Adipocyte (in vitro differentiated cells): ENCODE measurements around the gene ST6GALNAC2.

Source experiments
- DNase-seq: peaks from one replicate; pipeline ENCODE4 v3.0.0-alpha.2; 2015; ENCODE audit warnings: low read depth
- H3K27me3 ChIP-seq: replicated peaks from 2 replicates; pipeline ENCODE4 v1.7.0; 2013; ENCODE audit warnings: mild to moderate bottlenecking, low read length, moderate library complexity; ENCODE audit not compliant: control insufficient read depth, insufficient read depth
- H3K36me3 ChIP-seq: 2 replicates; pipeline ENCODE4 v1.7.0; 2013; ENCODE audit warnings: low read length, mild to moderate bottlenecking, moderate library complexity; ENCODE audit not compliant: control insufficient read depth, insufficient read depth, severe bottlenecking
- H3K4me1 ChIP-seq: 2 replicates; pipeline ENCODE4 v1.7.0; 2013; ENCODE audit warnings: mild to moderate bottlenecking, low read length, moderate library complexity; ENCODE audit not compliant: control insufficient read depth, insufficient read depth
- H3K4me3 ChIP-seq: 2 replicates; pipeline ENCODE4 v1.7.0; 2013; ENCODE audit warnings: mild to moderate bottlenecking, low read length, moderate library complexity
- H3K9ac ChIP-seq: 2 replicates; pipeline ENCODE4 v1.7.0; 2013; ENCODE audit warnings: mild to moderate bottlenecking, low read length, moderate library complexity
- H3K9me3 ChIP-seq: 2 replicates; pipeline ENCODE4 v1.7.0; 2013; ENCODE audit warnings: mild to moderate bottlenecking, low read length, moderate library complexity; ENCODE audit not compliant: control insufficient read depth

Gene ST6GALNAC2

DNA sequence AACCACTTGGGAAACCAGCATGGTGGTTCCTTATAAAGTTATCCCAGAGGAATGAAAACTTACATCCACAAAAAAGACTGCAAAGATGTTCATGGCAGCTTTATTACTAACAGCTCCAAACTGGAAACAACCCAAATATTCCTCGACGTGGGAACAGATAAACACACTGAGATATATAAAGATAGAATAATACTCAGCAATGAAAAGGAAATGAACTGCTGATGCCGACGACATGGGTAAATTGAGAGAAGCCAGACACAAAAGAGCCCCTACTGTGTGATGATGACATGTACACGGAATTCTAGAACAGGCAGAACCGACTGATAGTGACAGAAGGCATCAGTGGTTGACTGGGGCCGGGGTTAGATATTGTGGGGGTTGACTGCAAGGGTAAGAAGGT, 36.1 kb downstream of the ST6GALNAC2 start:
- H3K36me3 ChIP-seq: no peaks in the 10 kb centered on the region
- H3K9ac ChIP-seq: no peak overlapping the region
- H3K27me3 ChIP-seq: no peaks in the 10 kb centered on the region
- no peaks in the 10 kb centered on the region for H3K9me3 ChIP-seq
- no peak overlapping the region for H3K4me3 ChIP-seq
- peaks cover 55% of the 10 kb centered on the region for H3K4me1 ChIP-seq
- DNase-seq: no peak

DNA sequence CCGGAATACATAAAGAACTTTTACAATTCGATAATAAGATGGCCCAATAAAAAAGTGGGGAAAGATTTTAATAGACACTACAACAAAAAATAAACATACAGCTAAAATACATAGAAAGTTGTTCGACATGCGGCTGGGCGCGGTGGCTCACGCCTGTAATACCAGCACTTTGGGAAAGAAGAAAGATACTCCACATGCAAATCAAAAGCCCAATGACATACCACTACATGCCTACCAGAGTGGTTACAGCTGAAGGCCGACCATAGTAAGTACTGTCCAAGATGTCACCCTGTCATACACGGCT, 36.5 kb downstream of the ST6GALNAC2 start:
- no peaks in the 10 kb centered on the region for H3K9me3 ChIP-seq
- no peaks in the 10 kb centered on the region for H3K36me3 ChIP-seq
- no peak overlapping the region for H3K4me3 ChIP-seq
- peaks cover 55% of the 10 kb centered on the region for H3K4me1 ChIP-seq
- H3K9ac ChIP-seq: no peak overlapping the region
- DNase-seq: no peak
- no peaks in the 10 kb centered on the region for H3K27me3 ChIP-seq

DNA sequence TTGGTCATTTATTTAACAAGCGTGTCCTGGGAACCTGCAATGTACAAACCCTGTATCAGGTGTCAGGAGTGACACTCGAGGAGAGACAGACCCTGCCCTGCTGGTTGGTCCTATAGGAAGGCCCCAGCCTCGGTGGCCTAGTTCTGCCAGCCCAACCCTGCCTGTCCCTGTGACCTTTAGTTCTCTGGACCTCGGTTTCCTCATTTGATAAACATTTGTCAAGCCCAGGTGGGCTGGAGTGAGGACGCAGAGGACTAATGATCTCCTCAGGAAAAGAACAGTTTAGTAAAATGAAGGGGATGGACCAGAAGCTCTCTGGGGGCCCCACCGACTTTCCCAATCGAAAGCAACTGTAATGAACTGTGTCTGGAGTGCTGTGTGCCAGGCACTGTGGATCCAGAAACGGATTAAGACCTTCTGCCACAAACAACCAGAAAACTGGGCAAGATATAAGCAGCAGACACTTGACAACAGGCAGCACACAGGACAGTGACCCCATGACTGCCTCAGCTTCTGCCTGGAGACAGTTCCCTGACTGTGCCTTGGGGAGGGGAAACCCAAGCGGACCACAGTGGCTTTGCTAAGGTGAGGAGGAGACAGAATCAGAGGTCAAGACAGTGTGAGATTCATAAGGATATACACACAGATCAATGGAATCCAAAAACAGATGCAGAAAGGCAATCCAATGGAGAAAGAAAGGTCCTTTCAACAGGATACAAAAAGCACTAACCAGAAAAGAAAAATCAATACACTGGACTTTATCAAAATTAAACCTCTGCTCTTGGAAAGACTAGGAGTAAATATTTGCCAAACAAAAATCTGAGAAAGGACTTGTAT, 37.1 kb downstream of the ST6GALNAC2 start:
- peak overlapping the region; percentile 8 for H3K9ac ChIP-seq
- no peaks in the 10 kb centered on the region for H3K36me3 ChIP-seq
- DNase-seq: no peak
- no peaks in the 10 kb centered on the region for H3K27me3 ChIP-seq
- no peak overlapping the region for H3K4me3 ChIP-seq
- H3K4me1 ChIP-seq: peaks cover 54% of the 10 kb centered on the region
- no peaks in the 10 kb centered on the region for H3K9me3 ChIP-seq

DNA sequence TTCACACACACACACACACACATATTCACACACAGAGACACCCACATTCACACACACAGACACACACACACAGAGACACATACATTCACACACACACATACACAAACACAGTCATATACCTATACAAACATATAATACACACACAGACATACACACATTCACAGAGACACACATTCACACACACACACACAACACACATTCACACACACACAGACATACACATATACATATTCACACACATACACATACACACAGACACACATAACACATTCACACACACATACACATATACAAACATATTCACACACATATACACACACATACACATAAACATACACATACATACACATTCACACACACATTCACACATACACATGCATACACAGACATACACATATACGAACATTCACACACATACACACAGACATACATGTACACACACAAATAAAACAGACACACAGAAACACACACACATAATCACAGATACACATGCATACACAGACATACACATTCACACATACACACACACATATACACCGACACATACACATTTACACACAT, 37.9 kb downstream of the ST6GALNAC2 start:
- no peak for DNase-seq
- Histone ChIP-seq H3K9ac (peak overlapping the region; percentile 8), H3K4me1 (peaks cover 47% of the 10 kb centered on the region), H3K27me3 (no peaks in the 10 kb centered on the region), H3K4me3 (no peak overlapping the region), H3K36me3 (no peaks in the 10 kb centered on the region), H3K9me3 (no peaks in the 10 kb centered on the region)

DNA sequence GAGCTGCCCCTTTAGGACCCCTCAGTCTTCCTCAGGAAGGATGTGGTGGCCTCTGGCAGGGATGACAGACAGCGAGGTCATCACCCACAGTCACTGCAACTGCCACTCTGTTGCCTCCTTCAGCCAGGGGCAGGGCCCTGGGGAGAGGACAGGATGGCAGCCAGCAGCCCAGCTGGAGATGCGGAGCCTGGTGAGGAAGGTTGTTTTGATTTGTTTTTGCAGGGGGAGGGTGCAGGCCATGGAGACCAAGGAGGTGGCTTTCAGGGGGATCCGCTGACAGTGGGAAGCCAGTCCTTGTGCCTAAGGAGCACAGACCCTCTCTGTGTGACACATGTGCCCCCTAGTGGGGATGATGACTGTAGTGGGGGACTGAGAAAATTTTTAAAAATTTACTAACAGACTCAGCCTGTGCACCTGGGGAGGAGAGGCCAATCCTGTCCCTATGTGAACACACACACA, 38.4 kb downstream of the ST6GALNAC2 start:
- Histone ChIP-seq H3K4me3 (no peak overlapping the region), H3K9ac (peak overlapping the region; percentile 48), H3K36me3 (no peaks in the 10 kb centered on the region), H3K27me3 (no peaks in the 10 kb centered on the region), H3K4me1 (peaks cover 47% of the 10 kb centered on the region), H3K9me3 (no peaks in the 10 kb centered on the region)
- DNase-seq: peak; percentile 84

DNA sequence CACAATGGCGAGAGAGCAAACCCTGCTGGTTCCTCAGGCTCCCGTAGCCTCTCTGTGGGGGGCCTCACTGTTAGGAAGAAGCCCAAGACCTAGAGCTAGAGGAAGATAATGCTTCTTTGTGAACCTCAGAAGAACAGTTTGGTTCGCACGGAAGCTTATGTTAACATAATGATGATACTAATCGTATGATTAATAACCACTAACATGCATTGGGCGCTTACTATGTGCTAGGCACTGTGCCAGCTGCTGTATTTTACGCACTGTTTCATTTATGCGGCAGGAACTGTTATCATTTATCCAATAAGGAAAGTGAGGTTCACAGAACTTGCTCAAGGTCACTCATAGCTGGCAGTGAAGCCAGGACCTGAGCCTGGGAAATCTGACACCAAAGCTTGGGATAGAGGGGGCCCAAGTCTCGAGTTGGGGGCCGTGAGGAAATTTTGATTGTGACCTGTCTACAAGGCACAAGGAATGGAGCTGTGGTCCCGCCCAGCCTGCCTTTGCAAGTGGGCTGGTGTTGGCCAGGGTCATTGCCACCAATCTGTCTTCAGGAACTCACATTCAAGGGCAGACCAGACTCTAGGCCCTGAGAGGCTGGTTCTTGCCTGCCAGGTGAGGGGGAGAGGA, 39.0 kb downstream of the ST6GALNAC2 start:
- H3K4me1 ChIP-seq: peaks cover 46% of the 10 kb centered on the region
- H3K9ac ChIP-seq: peak overlapping the region; percentile 48
- no peaks in the 10 kb centered on the region for H3K27me3 ChIP-seq
- H3K36me3 ChIP-seq: no peaks in the 10 kb centered on the region
- peak; percentile 58 for DNase-seq
- H3K9me3 ChIP-seq: no peaks in the 10 kb centered on the region
- no peak overlapping the region for H3K4me3 ChIP-seq

DNA sequence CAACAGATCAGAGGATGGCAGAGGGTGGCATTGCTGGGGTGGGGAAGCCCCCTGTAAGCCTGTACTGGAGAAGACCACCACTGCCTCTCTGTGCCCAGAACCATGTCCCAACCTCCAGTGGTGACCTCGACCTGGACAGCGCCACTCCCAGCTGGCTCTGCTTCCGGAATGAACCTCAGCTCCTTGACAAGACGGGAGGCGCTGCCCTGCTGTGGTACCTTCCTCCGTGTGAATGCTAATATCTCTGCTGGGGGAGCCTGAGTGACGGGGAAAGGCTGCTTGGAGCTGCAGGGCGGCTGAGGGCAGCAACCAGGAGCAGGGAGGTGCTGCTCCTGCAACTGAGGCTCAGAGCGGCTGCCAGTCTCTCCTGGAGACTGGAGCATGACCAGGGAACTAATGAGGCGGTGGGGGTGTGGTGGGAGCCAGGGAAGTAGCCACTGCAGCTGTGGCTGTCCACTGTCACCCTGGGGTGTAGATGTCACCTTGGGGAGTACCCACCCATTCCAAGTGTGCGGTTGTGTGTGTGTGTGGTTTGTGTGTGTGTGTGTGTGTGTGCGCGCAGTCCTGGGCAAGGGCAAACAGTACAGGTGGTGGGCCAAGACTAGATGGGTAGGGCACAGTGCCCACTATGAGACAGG, 39.6 kb downstream of the ST6GALNAC2 start:
- no peaks in the 10 kb centered on the region for H3K27me3 ChIP-seq
- no peaks in the 10 kb centered on the region for H3K9me3 ChIP-seq
- no peak overlapping the region for H3K4me3 ChIP-seq
- no peak for DNase-seq
- H3K9ac ChIP-seq: no peak overlapping the region
- H3K36me3 ChIP-seq: no peaks in the 10 kb centered on the region
- peaks cover 44% of the 10 kb centered on the region for H3K4me1 ChIP-seq

DNA sequence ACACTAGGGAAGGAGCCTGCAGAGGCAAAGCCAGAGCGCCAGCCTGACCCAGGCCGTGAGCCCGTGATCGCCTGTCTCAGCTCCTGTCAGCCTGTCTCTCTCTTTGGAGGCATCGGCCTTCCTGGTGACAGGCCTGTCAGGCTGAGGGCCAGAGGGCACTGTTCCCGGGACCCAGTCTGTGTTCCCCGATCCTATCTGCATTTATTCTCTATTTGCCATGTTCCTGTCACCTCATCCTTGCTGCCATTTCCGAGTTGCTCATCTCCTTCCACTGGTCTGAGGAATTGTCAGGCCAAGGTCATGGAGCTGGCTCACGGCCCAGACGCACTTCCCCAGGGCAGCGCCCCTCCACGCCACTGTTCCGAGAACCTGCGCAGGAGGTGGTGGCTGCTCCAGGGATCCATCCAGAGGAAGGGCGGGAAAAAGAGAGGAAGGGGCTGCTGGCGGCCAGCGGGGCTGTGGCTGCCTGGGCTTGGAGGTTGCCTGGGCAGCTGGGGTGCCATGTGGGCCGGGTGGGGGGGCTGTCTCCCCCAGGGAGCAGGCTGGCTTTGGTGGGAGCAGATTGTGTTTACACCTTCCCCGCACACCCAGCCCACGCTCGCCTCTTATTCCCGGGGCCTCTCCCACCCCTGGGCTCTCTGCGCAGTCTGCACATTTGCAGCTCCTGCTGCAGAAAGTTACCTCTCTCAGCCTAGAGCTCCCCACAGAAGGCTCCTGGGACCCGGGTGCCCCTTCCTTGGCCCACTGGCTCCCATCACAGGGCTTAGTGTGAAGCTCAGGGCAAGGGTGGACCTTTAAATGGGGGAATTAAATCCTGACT, 40.9 kb downstream of the ST6GALNAC2 start:
- Histone ChIP-seq H3K27me3 (no peaks in the 10 kb centered on the region), H3K4me1 (peaks cover 43% of the 10 kb centered on the region), H3K4me3 (no peak overlapping the region), H3K9ac (no peak overlapping the region), H3K36me3 (no peaks in the 10 kb centered on the region), H3K9me3 (no peaks in the 10 kb centered on the region)
- no peak for DNase-seq

DNA sequence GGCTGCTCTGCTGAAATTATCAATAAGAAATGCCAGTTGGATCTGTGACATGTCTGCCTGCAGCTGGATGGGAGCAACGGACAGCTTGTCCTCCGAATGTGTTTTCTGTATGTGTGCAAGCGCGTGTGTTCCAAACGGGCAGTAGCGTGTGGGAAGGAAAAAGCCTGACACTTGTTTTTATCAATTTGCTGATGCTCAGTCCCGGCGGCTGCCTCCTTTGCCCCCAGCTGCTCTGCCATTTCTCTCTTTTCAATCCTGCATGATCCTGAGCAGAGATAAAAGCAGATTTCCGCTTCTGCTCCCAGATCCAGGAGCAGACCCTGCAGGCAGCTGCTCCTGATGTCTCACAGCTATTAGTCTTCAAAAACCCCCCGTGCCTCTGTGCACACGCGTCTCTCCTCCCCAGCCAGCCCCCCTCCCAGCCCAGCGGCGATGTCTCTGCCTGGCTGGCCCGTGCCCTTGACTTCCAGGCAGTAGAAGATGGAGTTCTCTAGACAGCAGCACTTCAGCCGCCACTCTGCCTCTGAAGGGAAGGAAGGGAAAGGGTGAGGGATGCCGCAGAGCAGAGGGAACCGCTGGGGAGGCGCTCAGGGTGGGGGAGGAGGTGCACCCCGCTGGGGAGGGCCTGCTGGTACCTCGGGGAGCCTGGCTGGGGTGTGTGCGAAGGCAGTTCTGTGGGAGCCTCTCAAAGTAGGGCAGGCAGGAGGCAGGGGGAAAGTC, 41.7 kb downstream of the ST6GALNAC2 start:
- Histone ChIP-seq H3K9ac (no peak overlapping the region), H3K27me3 (no peaks in the 10 kb centered on the region), H3K36me3 (no peaks in the 10 kb centered on the region), H3K4me3 (no peak overlapping the region), H3K4me1 (peaks cover 41% of the 10 kb centered on the region), H3K9me3 (no peaks in the 10 kb centered on the region)
- no peak for DNase-seq

DNA sequence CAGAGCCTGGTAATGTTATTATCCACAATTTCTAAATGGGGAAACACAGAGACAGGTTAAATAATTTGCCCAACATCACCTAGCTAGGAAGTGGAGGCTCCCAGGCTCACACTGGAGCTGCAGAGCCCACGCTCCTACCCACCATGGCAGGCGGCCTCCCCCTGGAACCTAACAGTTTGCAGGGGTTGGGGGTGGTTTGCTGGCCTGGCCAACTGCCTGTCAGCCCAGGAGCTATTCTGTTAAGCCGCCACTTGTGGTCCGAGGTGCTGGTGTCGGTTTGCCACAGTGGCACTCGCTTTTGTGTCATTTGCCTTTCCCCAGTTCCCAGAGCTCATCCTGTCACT, 42.2 kb downstream of the ST6GALNAC2 start:
- Histone ChIP-seq H3K4me3 (no peak overlapping the region), H3K27me3 (no peaks in the 10 kb centered on the region), H3K9me3 (no peaks in the 10 kb centered on the region), H3K4me1 (peaks cover 42% of the 10 kb centered on the region), H3K9ac (no peak overlapping the region), H3K36me3 (no peaks in the 10 kb centered on the region)
- no peak for DNase-seq
